Epithelial cell of proximal tubule (primary cell): ENCODE results near the gene FHAD1. TPM values are rescaled to one million over a fixed set of nuclear protein-coding genes. Genes with fewer than 3 reads are reported as not detected.

Experiments used
- DNase-seq: peaks from one replicate; pipeline ENCODE4 v3.0.0-alpha.2; 2011; ENCODE audit warnings: low read depth
- H3K4me3 ChIP-seq: 2 replicates; pipeline ENCODE4 v1.5.1; 2011; ENCODE audit warnings: low read depth, mild to moderate bottlenecking, low read length
- CTCF ChIP-seq: conservative IDR thresholded peaks from 2 replicates; pipeline ENCODE4 v1.5.1; 2012; ENCODE audit warnings: low read depth, mild to moderate bottlenecking, low read length
- total RNA-seq: library from RNA; depleted of rRNA; stranded (reverse); fragments of >200 nt; gene quantifications from 2 replicates; pipeline ENCODE4 v1.2.3, GENCODE V29; 2015

Gene FHAD1
- total RNA-seq, 1 donor from 2014 or later = 0.35 TPM

GRCh38 chr1:15331734-15332133, 84.7 kb downstream of the FHAD1 start:
- TF ChIP-seq CTCF = no peak
- no peak for DNase-seq
- H3K4me3 ChIP-seq = no peak overlapping the region

GRCh38 chr1:15332525-15332924, 85.5 kb downstream of the FHAD1 start:
- no peak for TF ChIP-seq CTCF
- no peak overlapping the region for H3K4me3 ChIP-seq
- DNase-seq = no peak

GRCh38 chr1:15332952-15333715, 86.1 kb downstream of the FHAD1 start:
- no peak for TF ChIP-seq CTCF
- no peak overlapping the region for H3K4me3 ChIP-seq
- DNase-seq = no peak

- H3K4me3 ChIP-seq = no peak overlapping the region
- no peak for DNase-seq
- no peak for TF ChIP-seq CTCF
Observed at GRCh38 chr1:15334995-15335394, 88.0 kb downstream of the FHAD1 start.

GRCh38 chr1:15336866-15337265, 89.8 kb downstream of the FHAD1 start:
- TF ChIP-seq CTCF = no peak
- no peak overlapping the region for H3K4me3 ChIP-seq
- DNase-seq = no peak

GRCh38 chr1:15337656-15338402, 90.8 kb downstream of the FHAD1 start:
- no peak for TF ChIP-seq CTCF
- DNase-seq = no peak
- no peak overlapping the region for H3K4me3 ChIP-seq
